GM06990 (cell line): ENCODE measurements around the gene DCDC2.
"Not testable (repeated sequence)": the region's sequence is repeated elsewhere in the genome, so short reads cannot be mapped to it uniquely, and the experiment has no call there.

Experiments
- DNase-seq: peaks from one replicate; pipeline ENCODE4 v3.0.0-alpha.2; 2011; ENCODE audit not compliant: insufficient read length; ENCODE audit errors: extremely low read depth
- H3K27me3 ChIP-seq: replicated peaks from 2 replicates; pipeline ENCODE4 v1.6.0; 2011; ENCODE audit warnings: low read length; ENCODE audit not compliant: control insufficient read depth, insufficient read depth
- H3K36me3 ChIP-seq: 2 replicates; pipeline ENCODE4 v1.5.1; 2011; ENCODE audit warnings: low read length; ENCODE audit not compliant: control insufficient read depth, insufficient read depth
- H3K4me3 ChIP-seq: replicated peaks from 2 replicates; pipeline ENCODE4 v1.5.1; 2011; ENCODE audit warnings: low read depth, mild to moderate bottlenecking, control low read depth, low read length
- CTCF ChIP-seq: IDR thresholded peaks from 2 replicates; pipeline ENCODE4 v1.5.1; 2011; ENCODE audit warnings: low read length, control low read depth, mild to moderate bottlenecking, inconsistent platforms; ENCODE audit not compliant: insufficient read depth, poor library complexity, severe bottlenecking

The DCDC2 gene

GRCh38 chr6:24381476-24382219, 23.8 kb upstream of the DCDC2 start:
- no peak for DNase-seq
- Histone ChIP-seq H3K27me3 (no peaks in the 10 kb centered on the region), H3K36me3 (no peaks in the 10 kb centered on the region), H3K4me3 (no peak overlapping the region)
- no peak for TF ChIP-seq CTCF

DNA sequence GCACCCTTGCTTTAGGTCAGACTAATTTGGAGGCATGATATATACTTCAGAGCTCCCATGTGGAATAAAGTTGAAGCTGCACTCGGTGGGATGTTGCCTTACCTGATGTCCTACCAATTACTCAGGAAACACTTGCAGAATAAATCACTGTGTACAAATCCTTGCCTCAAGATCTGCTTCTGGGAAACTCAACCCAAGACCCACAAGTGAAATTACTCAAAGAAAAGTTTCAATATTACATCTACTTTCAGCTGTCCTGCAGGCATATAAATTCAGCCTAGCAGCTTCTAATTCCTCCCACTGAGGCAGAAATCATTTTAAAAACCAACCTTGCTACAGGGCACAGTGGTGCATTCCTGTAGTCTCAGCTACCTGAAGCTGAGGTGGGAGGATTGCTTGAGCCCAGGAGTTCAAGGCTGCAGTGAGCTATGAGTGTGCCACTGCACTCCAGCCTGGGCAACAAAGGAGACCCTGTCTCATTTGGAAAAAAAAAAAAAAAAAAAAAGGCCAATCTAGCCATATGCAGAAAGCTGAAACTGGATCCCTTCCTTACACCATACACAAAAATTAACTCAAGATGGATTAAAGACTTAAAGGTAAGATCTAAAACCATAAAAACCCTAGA, 20.7 kb upstream of the DCDC2 start:
- TF ChIP-seq CTCF: no peak
- no peaks in the 10 kb centered on the region for H3K27me3 ChIP-seq
- no peaks in the 10 kb centered on the region for H3K36me3 ChIP-seq
- H3K4me3 ChIP-seq: no peak overlapping the region
- DNase-seq: no peak

- DNase-seq: no peak
- Histone ChIP-seq H3K27me3 (no peaks in the 10 kb centered on the region), H3K36me3 (no peaks in the 10 kb centered on the region), H3K4me3 (no peak overlapping the region)
- TF ChIP-seq CTCF: no peak
Observed at GRCh38 chr6:24376871-24377270, 19.0 kb upstream of the DCDC2 start.

DNA sequence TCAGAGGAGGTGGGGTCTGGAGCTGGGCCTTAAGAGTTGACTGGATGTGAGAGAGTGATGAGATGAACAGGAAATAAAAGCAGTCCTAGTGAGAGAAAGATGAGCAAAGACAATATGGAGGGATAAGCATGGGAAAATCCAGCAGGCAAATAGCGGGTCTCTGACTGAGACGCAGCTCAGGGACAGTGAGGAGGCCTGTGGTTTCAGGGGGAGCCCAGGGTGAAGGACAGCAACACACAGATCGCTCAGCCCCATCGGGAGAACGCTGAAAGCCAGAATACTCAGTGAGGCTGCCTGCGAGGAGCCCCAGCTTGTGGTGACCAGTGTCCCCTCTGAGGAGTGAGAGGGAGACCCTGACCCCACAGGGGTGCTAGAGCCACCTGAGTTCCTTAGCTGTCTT, 16.8 kb upstream of the DCDC2 start:
- no peak for DNase-seq
- Histone ChIP-seq H3K4me3 (no peak overlapping the region), H3K36me3 (no peaks in the 10 kb centered on the region), H3K27me3 (no peaks in the 10 kb centered on the region)
- no peak for TF ChIP-seq CTCF

- not testable (repeated sequence) for DNase-seq, H3K36me3 ChIP-seq
Observed at GRCh38 chr6:24365103-24365633, 7.3 kb upstream of the DCDC2 start.

DNA sequence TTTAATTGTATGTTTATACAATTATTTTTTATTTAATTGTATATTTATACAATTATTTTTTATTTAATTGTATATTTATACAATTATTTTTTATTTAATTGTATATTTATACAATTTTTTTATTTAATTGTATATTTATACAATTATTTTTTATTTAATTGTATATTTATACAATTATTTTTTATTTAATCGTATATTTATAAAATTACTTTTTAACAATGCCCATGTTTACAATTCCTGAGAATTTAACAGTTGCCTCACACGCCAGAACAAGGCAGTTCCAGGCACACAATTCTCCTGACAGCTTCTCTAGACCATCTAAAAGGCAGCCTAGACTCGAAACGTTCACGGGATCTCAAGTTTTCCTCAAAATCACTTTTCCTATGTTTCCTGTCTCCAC, 4.5 kb upstream of the DCDC2 start:
- DNase-seq, H3K27me3 ChIP-seq, H3K36me3 ChIP-seq, H3K4me3 ChIP-seq: not testable (repeated sequence)

More at GRCh38 chr6:24365103-24365633, 7.3 kb upstream of the DCDC2 start:
- H3K27me3 ChIP-seq, H3K4me3 ChIP-seq: not testable (repeated sequence)
